ENCODE data around the gene FASN. TPM values are rescaled to one million over a fixed set of nuclear protein-coding genes. Genes with fewer than 3 reads are reported as not detected.

The FASN gene
- total RNA-seq, 4 donors from 2014 or later, result 50.4 to 110 (median 76.5) TPM

DNA sequence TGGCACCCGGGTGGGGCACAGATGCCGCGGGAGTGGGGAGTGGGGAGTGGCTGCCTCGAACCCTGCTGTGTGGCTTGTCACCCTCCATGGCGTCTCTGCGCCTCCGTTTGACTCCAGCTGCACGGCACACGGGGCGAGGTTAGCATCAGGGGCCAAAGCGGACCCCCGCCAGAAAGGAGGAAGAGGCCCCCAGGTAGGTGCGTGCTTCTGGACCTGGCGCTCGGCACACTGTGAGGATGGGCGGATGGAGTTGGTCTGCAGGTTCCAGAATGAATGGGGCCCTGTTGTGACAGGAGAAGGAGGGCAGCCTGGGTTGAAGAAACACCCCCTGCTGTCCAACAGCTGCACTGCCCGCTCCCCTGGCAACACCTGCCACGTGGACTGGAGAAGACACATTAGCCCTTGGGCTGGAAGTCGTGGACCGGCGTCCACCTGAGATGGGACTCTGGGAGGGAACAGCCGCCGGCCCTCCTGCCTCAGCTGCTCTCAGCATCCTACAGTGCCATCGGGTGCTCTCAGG, 9.4 kb upstream of the FASN start:
- DNase-seq, result no peak
- H3K4me1 ChIP-seq, result peaks cover 13 to 29% (median 19%) of the 10 kb centered on the region in 4 donors
- no peaks in the 10 kb centered on the region for H3K36me3 ChIP-seq
- H3K27ac ChIP-seq, result peak overlapping the region in 3 of 4 donors; percentile 77 to 87 (median 84)
- no peaks in the 10 kb centered on the region for H3K27me3 ChIP-seq
- no peak for TF ChIP-seq POLR2A (IDR thresholded peaks at IDR 0.05)
- TF ChIP-seq, protein P1, sequence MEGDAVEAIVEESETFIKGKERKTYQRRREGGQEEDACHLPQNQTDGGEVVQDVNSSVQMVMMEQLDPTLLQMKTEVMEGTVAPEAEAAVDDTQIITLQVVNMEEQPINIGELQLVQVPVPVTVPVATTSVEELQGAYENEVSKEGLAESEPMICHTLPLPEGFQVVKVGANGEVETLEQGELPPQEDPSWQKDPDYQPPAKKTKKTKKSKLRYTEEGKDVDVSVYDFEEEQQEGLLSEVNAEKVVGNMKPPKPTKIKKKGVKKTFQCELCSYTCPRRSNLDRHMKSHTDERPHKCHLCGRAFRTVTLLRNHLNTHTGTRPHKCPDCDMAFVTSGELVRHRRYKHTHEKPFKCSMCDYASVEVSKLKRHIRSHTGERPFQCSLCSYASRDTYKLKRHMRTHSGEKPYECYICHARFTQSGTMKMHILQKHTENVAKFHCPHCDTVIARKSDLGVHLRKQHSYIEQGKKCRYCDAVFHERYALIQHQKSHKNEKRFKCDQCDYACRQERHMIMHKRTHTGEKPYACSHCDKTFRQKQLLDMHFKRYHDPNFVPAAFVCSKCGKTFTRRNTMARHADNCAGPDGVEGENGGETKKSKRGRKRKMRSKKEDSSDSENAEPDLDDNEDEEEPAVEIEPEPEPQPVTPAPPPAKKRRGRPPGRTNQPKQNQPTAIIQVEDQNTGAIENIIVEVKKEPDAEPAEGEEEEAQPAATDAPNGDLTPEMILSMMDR (IDR thresholded peaks at IDR 0.05), result peak in 3 of 6 experiments; percentile 18 to 26 (median 19)
- no peaks in the 10 kb centered on the region for H3K9me3 ChIP-seq
- H3K4me3 ChIP-seq, result no peak overlapping the region

DNA sequence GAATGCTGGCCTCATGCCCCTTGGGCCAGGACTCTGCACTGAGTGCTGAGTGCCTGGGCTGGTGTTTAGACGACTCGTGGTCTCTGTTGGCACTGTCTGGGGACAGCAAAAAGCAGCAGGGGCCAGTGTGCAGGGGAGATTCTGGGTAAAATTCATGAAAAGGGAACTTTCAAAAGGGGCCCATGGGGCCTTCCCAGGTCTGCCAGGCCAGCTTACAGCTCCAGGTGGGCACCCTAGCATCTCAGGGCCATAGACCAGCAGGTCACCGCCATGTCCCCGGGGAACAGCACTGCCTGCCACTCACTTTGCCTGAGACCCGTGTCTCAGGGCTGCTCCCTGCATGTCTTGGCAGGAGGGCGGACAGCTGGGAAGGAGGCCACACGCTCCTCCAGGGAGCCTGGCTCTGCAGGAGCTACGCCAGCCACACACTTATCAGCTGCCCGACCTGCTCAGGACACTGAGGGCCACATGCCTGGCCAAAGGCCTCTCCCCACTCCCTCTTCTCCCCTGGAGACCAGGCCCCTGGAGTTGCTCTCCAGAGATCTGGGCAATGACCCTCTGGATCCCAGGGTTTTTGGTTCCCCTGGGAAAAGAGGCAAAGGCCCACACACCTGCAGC, 8.8 kb upstream of the FASN start:
- H3K9me3 ChIP-seq, result no peaks in the 10 kb centered on the region
- no peak for TF ChIP-seq POLR2A (IDR thresholded peaks at IDR 0.05)
- TF ChIP-seq, protein P1 (IDR thresholded peaks at IDR 0.05), result no peak
- H3K27me3 ChIP-seq, result no peaks in the 10 kb centered on the region
- H3K4me1 ChIP-seq, result peaks cover 13 to 29% (median 19%) of the 10 kb centered on the region in 4 donors
- no peak for DNase-seq
- H3K4me3 ChIP-seq, result peak overlapping the region; percentile 17 to 48 (median 38)
- no peaks in the 10 kb centered on the region for H3K36me3 ChIP-seq
- peak overlapping the region; percentile 76 to 87 (median 80) for H3K27ac ChIP-seq

DNA sequence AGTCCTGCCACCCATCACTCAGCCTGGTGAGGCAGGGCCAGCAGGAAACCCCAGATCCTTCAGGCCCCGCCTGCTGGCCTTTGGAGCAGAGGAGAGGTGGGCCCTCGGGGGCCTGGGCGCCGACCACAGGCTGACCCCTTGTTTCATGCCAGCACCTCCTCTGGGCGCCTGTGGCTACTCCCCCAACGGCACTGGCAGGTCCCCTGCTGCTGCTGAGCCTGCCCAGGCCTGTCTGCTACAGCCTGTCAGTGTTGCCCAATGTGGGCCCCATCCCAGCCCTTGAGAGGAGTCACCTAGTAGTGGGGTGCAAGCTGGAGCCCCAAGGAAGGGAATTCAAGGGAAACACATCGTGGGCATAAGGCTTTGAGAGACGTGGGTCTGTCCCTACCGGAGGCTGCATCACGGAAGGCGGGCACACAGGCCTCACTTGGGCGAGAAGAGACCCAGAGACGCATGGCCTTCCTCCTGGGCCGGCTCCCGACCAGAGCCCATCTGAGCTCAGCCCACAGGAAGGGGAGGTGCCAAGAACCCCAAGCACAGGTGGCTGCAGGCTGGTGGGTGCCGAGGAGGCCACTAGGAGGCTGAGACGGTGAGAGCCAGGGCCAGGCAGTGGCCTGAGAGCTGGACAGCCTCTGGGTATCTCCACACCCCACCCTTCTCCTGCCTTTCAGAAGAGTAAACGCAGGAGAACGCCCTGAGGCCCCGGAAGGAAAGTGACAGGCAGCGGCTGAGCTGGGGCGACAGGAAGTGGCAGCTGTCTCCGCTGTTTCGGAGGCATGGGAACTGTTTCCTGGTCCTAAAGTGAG, 8.0 kb upstream of the FASN start:
- H3K27ac ChIP-seq, result peak overlapping the region; percentile 76 to 87 (median 80)
- no peaks in the 10 kb centered on the region for H3K9me3 ChIP-seq
- H3K27me3 ChIP-seq, result no peaks in the 10 kb centered on the region
- TF ChIP-seq POLR2A (IDR thresholded peaks at IDR 0.05), result peak; percentile 44 to 60
- TF ChIP-seq, protein P1 (IDR thresholded peaks at IDR 0.05), result peak in 5 of 6 experiments; percentile 22 to 68 (median 54)
- no peaks in the 10 kb centered on the region for H3K36me3 ChIP-seq
- H3K4me1 ChIP-seq, result peaks cover 13 to 29% (median 19%) of the 10 kb centered on the region in 4 donors
- H3K4me3 ChIP-seq, result peak overlapping the region; percentile 17 to 48 (median 38)
- peak; percentile 76 to 84 (median 78) for DNase-seq

DNA sequence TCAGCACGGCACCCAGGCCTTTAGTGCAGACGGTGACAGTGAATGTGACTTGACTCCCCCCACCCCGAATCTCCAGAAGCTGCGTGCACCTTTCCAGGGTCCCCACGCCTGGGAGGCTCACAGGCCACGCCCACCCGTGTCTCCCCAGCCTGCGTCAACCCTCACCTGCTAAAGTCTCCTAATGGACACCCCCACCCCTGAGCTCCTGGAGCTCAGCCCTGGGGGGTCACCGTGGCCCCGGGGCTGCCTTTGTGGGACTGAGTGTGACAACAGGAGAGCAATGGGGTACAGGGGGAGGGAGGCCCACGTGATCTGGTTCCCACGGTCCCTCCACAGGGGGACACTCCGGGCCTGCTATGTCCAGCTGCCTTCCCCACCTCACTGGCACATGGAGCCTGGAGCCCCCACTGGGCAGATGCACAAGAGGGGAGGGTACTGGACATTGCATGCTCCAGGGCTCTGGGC, 7.4 kb upstream of the FASN start:
- H3K27me3 ChIP-seq, result no peaks in the 10 kb centered on the region
- peak overlapping the region; percentile 76 to 87 (median 80) for H3K27ac ChIP-seq
- no peak for DNase-seq
- no peaks in the 10 kb centered on the region for H3K36me3 ChIP-seq
- peaks cover 13 to 29% (median 19%) of the 10 kb centered on the region in 4 donors for H3K4me1 ChIP-seq
- TF ChIP-seq, protein P1 (IDR thresholded peaks at IDR 0.05), result no peak
- H3K9me3 ChIP-seq, result no peaks in the 10 kb centered on the region
- H3K4me3 ChIP-seq, result peak overlapping the region in 3 of 4 donors; percentile 35 to 48 (median 40)

DNA sequence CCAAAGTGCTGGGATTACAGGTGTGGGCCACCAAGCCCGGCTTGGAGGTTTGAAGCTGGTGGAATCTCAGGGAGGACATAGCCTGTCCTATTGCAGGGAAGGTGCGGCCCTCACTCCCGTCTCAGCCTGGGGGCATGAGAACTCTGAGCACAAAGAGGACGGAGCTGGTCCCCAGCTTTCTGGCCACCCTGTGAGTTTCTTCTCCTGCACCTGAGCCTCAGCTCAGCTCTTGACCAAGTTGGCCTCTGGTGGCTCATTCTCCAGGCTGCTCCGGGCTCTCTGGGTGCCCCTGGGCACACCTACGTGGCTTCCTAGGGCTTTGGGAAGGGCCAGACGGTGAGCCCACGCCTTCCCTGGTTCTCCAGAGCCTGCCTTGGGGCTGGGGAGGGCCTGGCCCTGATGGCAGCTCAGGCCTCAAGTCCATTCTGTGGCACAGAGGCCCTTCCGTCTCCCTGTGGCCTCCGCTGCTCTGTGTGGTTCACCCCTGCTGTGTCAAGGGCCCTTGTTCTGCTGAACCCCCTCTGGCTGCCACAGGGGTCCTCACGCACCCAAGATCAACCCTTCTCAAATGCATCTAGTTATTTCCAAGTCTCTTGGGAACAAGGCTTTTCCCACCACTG, 6.9 kb upstream of the FASN start:
- Histone ChIP-seq H3K9me3 (no peaks in the 10 kb centered on the region), H3K36me3 (no peaks in the 10 kb centered on the region), H3K27ac (peak overlapping the region in 1 of 4 donors; percentile 87), H3K4me1 (peaks cover 13 to 33% (median 24%) of the 10 kb centered on the region in 4 donors), H3K4me3 (no peak overlapping the region), H3K27me3 (no peaks in the 10 kb centered on the region)
- TF ChIP-seq, protein P1 (IDR thresholded peaks at IDR 0.05), result no peak
- no peak for TF ChIP-seq POLR2A (IDR thresholded peaks at IDR 0.05)
- DNase-seq, result no peak

Data from Peyer's patch (tissue), 4 donors.